Measurements from ENCODE around the gene ANKFY1. TPM values are rescaled to one million over a fixed set of nuclear protein-coding genes. Genes with fewer than 3 reads are reported as not detected.

The ANKFY1 gene
- total RNA-seq (45.4 and 51.1 TPM in 2 replicates), polyA plus RNA-seq (26.0 and 30.6 TPM in 2 replicates), polyA minus RNA-seq (60.1 and 62.8 TPM in 2 replicates), Bru-seq, nascent RNA (percentile 77 among the genes with signal in this experiment), BruChase-seq, experiment 1, labeled RNA remaining after a 6-hour chase (percentile 78 among the genes with signal in this experiment), BruChase-seq, experiment 2, labeled RNA remaining after a 2-hour chase (percentile 79 among the genes with signal in this experiment)
- polyA plus RNA-seq (2011; cell fraction: cytosol; rRNA removed) = 18.8 and 18.9 TPM in 2 replicates
- 141 and 149 TPM in 2 replicates for polyA plus RNA-seq (2011; cell fraction: nucleus; rRNA removed)
- polyA plus RNA-seq (2012) = 25.9 and 29.6 TPM in 2 replicates
- polyA minus RNA-seq (2011; cell fraction: cytosol; rRNA and poly(A)+ RNA removed) = 29.6 TPM
- 81.3 and 85.0 TPM in 2 replicates for polyA minus RNA-seq (2011; cell fraction: nucleus; rRNA and poly(A)+ RNA removed)
- long read RNA-seq, full-length matches to known transcripts = 4 of 24 reads
- long read RNA-seq, partial matches to known transcripts = 5 of 24 reads
- long read RNA-seq, other reads (novel, unspliced or antisense) = 15 of 24 reads

- Histone ChIP-seq H3K27ac (ENCODE audit: insufficient read depth, low read depth, low read length) (peak within 1 kb of the TSS; percentile 72), H3K27me3 (ENCODE audit: control insufficient read depth in 2 of 2, insufficient read depth in 2 of 2, low read length in 2 of 2) (no peaks in the 10 kb centered on the region), H3K79me2 (ENCODE audit: control insufficient read depth, insufficient read depth, low read length) (peaks cover 51% of the 10 kb centered on the region), H4K20me1 (replicated peaks; ENCODE audit: control insufficient read depth, extremely low read depth, insufficient read depth, low read length) (peaks cover 3% of the 10 kb centered on the region), H3K9me3 (replicated peaks; ENCODE audit: control insufficient read depth, insufficient read depth, low read length) (no peaks in the 10 kb centered on the region), H2AFZ (ENCODE audit: low read depth, low read length) (peak within 1 kb of the TSS; percentile 92), H3K4me1 (ENCODE audit: control insufficient read depth, extremely low read depth, insufficient read depth, low read length) (peaks cover 16% of the 10 kb centered on the region), H3K4me2 (ENCODE audit: insufficient read depth, low read length) (peak within 1 kb of the TSS; percentile 99), H3K9ac (replicated peaks; ENCODE audit: extremely low read depth, insufficient read depth, low read length) (peak within 1 kb of the TSS; percentile 96), H3K9me1 (replicated peaks; ENCODE audit: control insufficient read depth, extremely low read depth, insufficient read depth, low read length) (no peaks in the 10 kb centered on the region), H3K4me3 (replicated peaks in 1 of 3; ENCODE audit: insufficient read depth in 1 of 3, low read depth in 1 of 3, low read length in 3 of 3) (peak within 1 kb of the TSS; percentile 69 to 97 (median 70)), H3K36me3 (ENCODE audit: control insufficient read depth in 2 of 2, extremely low read depth in 1 of 2, insufficient read depth in 2 of 2, low read length in 2 of 2) (peaks cover 0 to 3% of the 10 kb centered on the region in 2 experiments)
- POLR2A ChIA-PET = no interaction called here
- peak; percentile 97 for DNase-seq (ENCODE audit: low read depth, low spot score)
- intact Hi-C loops (cut with micrococcal nuclease) (loop anchor here (1.0 to 5.0 kb wide), 2 partner anchors 46 to 103 kb away; partner anchors contain the start of gene UBE2G1), dilution Hi-C loops (cut with MboI; ENCODE audit: extremely low pct_ligation_motif_present, low sequenced_read_pairs) (no loop called here)
- TF ChIP-seq POLR2AphosphoS5 (IDR thresholded peaks at IDR 0.05; ENCODE audit: insufficient read depth, low read depth, low read length) (peak; percentile 91), POLR2A (IDR thresholded peaks at IDR 0.05; ENCODE audit: low read depth, low read length) (peak; percentile 70), MAX (IDR thresholded peaks at IDR 0.05; ENCODE audit: insufficient read depth, insufficient read length) (no peak), CTCF (IDR thresholded peaks at IDR 0.05; ENCODE audit: extremely low read depth in 1 of 2, insufficient read depth in 1 of 2, low read depth in 1 of 2, low read length in 2 of 2) (no peak), FOS (IDR thresholded peaks at IDR 0.05; ENCODE audit: borderline replicate concordance, insufficient read depth, low read length) (no peak), EZH2 (IDR thresholded peaks at IDR 0.05; ENCODE audit: borderline replicate concordance, low read depth, low read length, severe bottlenecking) (no peak), MYC (IDR thresholded peaks at IDR 0.05; ENCODE audit: low read depth, low read length) (no peak), GATA2 (IDR thresholded peaks at IDR 0.05; ENCODE audit: insufficient read depth, insufficient read length, low read depth, low read length) (no peak), JUN (IDR thresholded peaks at IDR 0.05; ENCODE audit: borderline replicate concordance, insufficient read depth, insufficient read length, low read depth) (no peak)
- BruUV-seq (replicated peaks) = no TSS peak
- CTCF ChIA-PET = interaction anchor here (0.7 to 2.2 kb wide), 5 partner anchors 9 to 62 kb away, joined by 3 to 8 read pairs (median 3); no protein-coding TSS in a partner anchor
- peak; percentile 98 for FAIRE-seq
Observed at GRCh38 chr17:4263282-4264215, at the start of gene ANKFY1. TSS of gene ANKFY1 (minus strand) at chr17:4263979. CDS start at chr17:4263941, 38 bp downstream.

Data from endothelial cell of umbilical vein (primary cell).